Tibial nerve (tissue), 3 donors: ENCODE data around the gene IRX5.

Experiments used
- POLR2A ChIP-seq, 2 donors: fragments of 450-650 bp; IDR thresholded peaks; one replicate each; pipeline ENCODE4 v1.6.1; 2017; ENCODE audit warnings: antibody characterized with exemption in 2 of 2, mild to moderate bottlenecking in 2 of 2, moderate library complexity in 2 of 2
- TF ChIP-seq, protein P1 (sequence below), 5 experiments: fragments of 200-600 bp in 3 of 5; fragments of 450-650 bp in 2 of 5; sonication (generic) in 3 of 5; IDR thresholded peaks; one replicate each; pipeline ENCODE4 v1.5.1; 2016 to 2019; ENCODE audit warnings: antibody characterized with exemption in 5 of 5, mild to moderate bottlenecking in 3 of 5, moderate library complexity in 2 of 5

DNA sequence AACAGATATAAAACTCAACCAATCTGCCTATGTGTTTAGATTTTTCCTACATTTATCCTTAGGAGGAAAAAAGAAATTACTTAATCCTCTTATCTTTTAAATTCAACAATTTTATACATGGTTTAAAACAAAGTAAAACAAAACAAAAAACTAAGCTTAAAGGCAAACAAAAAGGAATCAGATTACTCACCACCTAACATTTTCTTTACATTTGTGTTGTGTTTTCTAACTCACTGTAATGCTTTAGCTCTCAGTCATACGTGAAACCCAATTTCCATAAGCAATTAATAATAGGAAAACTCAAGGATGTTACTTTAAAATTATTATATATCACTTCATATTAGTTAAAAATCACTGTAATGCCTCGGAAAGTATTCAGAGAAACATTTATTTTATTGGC, 6.7 kb upstream of the IRX5 start:
- TF ChIP-seq, protein P1, sequence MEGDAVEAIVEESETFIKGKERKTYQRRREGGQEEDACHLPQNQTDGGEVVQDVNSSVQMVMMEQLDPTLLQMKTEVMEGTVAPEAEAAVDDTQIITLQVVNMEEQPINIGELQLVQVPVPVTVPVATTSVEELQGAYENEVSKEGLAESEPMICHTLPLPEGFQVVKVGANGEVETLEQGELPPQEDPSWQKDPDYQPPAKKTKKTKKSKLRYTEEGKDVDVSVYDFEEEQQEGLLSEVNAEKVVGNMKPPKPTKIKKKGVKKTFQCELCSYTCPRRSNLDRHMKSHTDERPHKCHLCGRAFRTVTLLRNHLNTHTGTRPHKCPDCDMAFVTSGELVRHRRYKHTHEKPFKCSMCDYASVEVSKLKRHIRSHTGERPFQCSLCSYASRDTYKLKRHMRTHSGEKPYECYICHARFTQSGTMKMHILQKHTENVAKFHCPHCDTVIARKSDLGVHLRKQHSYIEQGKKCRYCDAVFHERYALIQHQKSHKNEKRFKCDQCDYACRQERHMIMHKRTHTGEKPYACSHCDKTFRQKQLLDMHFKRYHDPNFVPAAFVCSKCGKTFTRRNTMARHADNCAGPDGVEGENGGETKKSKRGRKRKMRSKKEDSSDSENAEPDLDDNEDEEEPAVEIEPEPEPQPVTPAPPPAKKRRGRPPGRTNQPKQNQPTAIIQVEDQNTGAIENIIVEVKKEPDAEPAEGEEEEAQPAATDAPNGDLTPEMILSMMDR (IDR thresholded peaks at IDR 0.05): no peak
- TF ChIP-seq POLR2A (IDR thresholded peaks at IDR 0.05): no peak
